Measurements from ENCODE around the gene MPV17L2.

Gene MPV17L2

GRCh38 chr19:18211683-18212082 is 18.7 kb downstream of the MPV17L2 start:
- no peak for DNase-seq (ENCODE audit: low read depth)
- TF ChIP-seq POLR2A (IDR thresholded peaks at IDR 0.05; ENCODE audit: extremely low read depth, insufficient read length): no peak
- no peak for TF ChIP-seq MAX (IDR thresholded peaks at IDR 0.05; ENCODE audit: low read depth, low read length)
- TF ChIP-seq, protein P1, sequence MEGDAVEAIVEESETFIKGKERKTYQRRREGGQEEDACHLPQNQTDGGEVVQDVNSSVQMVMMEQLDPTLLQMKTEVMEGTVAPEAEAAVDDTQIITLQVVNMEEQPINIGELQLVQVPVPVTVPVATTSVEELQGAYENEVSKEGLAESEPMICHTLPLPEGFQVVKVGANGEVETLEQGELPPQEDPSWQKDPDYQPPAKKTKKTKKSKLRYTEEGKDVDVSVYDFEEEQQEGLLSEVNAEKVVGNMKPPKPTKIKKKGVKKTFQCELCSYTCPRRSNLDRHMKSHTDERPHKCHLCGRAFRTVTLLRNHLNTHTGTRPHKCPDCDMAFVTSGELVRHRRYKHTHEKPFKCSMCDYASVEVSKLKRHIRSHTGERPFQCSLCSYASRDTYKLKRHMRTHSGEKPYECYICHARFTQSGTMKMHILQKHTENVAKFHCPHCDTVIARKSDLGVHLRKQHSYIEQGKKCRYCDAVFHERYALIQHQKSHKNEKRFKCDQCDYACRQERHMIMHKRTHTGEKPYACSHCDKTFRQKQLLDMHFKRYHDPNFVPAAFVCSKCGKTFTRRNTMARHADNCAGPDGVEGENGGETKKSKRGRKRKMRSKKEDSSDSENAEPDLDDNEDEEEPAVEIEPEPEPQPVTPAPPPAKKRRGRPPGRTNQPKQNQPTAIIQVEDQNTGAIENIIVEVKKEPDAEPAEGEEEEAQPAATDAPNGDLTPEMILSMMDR (IDR thresholded peaks at IDR 0.05; ENCODE audit: low read depth, low read length): no peak
- no peak for TF ChIP-seq MYC (IDR thresholded peaks at IDR 0.05; ENCODE audit: low read depth, low read length)
- H3K4me3 ChIP-seq (ENCODE audit: low read depth, low read length): no peak overlapping the region

- DNase-seq (ENCODE audit: low read depth): no peak
- no peak overlapping the region for H3K4me3 ChIP-seq (ENCODE audit: low read depth, low read length)
- TF ChIP-seq MAX (IDR thresholded peaks at IDR 0.05; ENCODE audit: low read depth, low read length) (no peak), POLR2A (IDR thresholded peaks at IDR 0.05; ENCODE audit: extremely low read depth, insufficient read length) (no peak), MYC (IDR thresholded peaks at IDR 0.05; ENCODE audit: low read depth, low read length) (no peak)
- TF ChIP-seq, protein P1 (IDR thresholded peaks at IDR 0.05; ENCODE audit: low read depth, low read length): no peak
These were observed 21.9 kb downstream of the MPV17L2 start for GRCh38 chr19:18214779-18215433.

DNA sequence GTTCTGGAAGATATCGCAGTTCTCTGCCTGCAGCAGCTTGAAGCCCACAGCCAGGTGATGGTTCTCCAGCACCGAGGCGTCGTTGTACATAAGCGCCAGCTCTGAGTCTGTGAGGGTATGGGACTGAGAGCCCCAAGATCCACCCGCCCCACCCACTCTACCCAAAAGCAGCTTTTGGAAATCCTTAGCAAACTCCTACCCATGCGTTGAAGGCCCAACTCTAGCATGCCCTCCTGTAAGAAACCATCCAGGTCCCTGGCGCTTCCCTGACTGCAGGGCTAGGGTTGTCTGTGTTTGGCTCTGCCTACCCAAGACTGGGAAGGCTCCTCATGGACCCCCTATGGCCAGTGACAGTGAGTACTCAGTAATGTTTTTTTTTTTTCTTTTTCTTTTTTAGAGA is 23.8 kb downstream of the MPV17L2 start:
- H3K4me3 ChIP-seq (ENCODE audit: low read depth, low read length): no peak overlapping the region
- DNase-seq (ENCODE audit: low read depth): no peak
- TF ChIP-seq MYC (IDR thresholded peaks at IDR 0.05; ENCODE audit: low read depth, low read length): no peak
- TF ChIP-seq POLR2A (IDR thresholded peaks at IDR 0.05; ENCODE audit: extremely low read depth, insufficient read length): no peak
- TF ChIP-seq, protein P1 (IDR thresholded peaks at IDR 0.05; ENCODE audit: low read depth, low read length): no peak
- TF ChIP-seq MAX (IDR thresholded peaks at IDR 0.05; ENCODE audit: low read depth, low read length): no peak

DNA sequence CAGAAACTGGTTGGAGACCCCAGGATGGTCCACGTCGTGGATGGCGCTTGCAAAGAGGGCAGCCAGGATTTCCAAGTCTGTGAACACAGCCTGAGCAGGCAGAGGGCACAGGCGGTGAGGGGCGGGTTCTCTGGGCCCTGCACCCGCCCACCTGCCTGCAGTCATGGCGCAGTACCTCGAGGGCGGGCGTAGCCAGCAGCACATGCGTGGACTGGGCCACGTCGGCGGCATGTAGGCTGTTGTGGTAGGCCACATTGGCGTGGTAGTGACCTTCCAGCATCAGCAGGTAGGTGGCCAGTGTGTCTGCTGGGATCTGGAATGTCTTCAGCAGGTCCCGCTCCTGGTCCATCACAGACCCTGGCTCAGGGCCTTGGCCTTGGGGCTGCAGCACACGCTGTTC is 25.1 kb downstream of the MPV17L2 start:
- no peak for TF ChIP-seq MYC (IDR thresholded peaks at IDR 0.05; ENCODE audit: low read depth, low read length)
- TF ChIP-seq, protein P1 (IDR thresholded peaks at IDR 0.05; ENCODE audit: low read depth, low read length): no peak
- no peak for TF ChIP-seq POLR2A (IDR thresholded peaks at IDR 0.05; ENCODE audit: extremely low read depth, insufficient read length)
- no peak for TF ChIP-seq MAX (IDR thresholded peaks at IDR 0.05; ENCODE audit: low read depth, low read length)
- H3K4me3 ChIP-seq (ENCODE audit: low read depth, low read length): no peak overlapping the region
- no peak for DNase-seq (ENCODE audit: low read depth)

- DNase-seq (ENCODE audit: low read depth): no peak
- H3K4me3 ChIP-seq (ENCODE audit: low read depth, low read length): no peak overlapping the region
- TF ChIP-seq MYC (IDR thresholded peaks at IDR 0.05; ENCODE audit: low read depth, low read length) (no peak), MAX (IDR thresholded peaks at IDR 0.05; ENCODE audit: low read depth, low read length) (no peak), POLR2A (IDR thresholded peaks at IDR 0.05; ENCODE audit: extremely low read depth, insufficient read length) (no peak)
- TF ChIP-seq, protein P1 (IDR thresholded peaks at IDR 0.05; ENCODE audit: low read depth, low read length): no peak
These were observed 25.6 kb downstream of the MPV17L2 start for GRCh38 chr19:18218600-18218999.

Measured in NB4 (cell line).